Measurements from ENCODE around the gene LIPM. TPM values are rescaled to one million over a fixed set of nuclear protein-coding genes. Genes with fewer than 3 reads are reported as not detected.
A peak's percentile ranks its signal among the peaks of the same experiment; 100 is the strongest.

LIPM gene
- polyA plus RNA-seq, 3 donors, result not detected

DNA sequence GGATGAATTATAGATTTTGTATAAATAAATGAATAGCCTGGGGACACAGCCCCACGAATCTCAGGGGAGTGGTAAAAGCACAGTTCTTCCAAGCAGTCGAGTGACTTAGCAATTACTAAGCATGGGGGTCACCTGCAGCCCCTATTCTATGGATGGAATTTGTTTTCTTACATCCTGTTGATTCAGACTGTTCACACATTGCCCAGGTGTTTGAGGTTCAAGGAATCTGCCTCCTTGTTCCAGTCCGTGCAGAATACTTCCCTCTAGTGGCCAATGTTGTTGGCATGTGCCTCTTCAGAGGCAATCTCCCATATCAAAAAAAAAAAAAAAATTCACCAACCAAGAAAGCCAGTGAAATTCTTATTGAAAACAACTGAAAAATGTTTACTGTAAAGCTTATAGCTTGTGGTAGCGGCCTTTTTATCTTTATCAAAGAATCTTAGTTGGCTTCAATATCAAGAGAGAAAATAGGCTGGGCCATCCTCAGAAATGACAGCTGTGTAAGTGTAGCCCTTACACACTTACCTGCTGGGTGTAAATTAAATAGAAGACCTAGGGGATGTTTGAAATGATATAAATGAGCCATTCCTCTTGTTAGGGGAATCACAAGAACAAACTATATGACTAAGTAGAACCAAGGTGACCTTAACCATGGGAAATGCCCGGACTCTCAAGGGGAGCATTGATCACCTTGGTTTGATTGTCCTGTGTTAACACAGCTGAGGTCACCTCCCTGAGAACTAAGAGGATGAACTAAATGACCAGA, 7.8 kb downstream of the LIPM start:
- Histone ChIP-seq H3K4me2 (replicated peaks; ENCODE audit: extremely low read depth, low read length, poor library complexity, severe bottlenecking) (no peak overlapping the region), H3K36me3 (replicated peaks in 1 of 2; ENCODE audit: control insufficient read depth in 1 of 2, insufficient read depth in 2 of 2, low read length in 2 of 2) (no peaks in the 10 kb centered on the region), H3K4me1 (ENCODE audit: control insufficient read depth in 1 of 2, insufficient read depth in 2 of 2, low read length in 2 of 2) (no peaks in the 10 kb centered on the region), H2AFZ (ENCODE audit: insufficient read depth, low read depth, low read length, poor library complexity, severe bottlenecking) (no peak overlapping the region), H3K27me3 (ENCODE audit: control insufficient read depth in 2 of 2, insufficient read depth in 2 of 2, low read length in 2 of 2) (no peaks in the 10 kb centered on the region), H3K79me2 (ENCODE audit: insufficient read depth, low read length) (no peaks in the 10 kb centered on the region), H3K9me3 (replicated peaks in 1 of 2; ENCODE audit: control insufficient read depth in 1 of 2, insufficient read depth in 1 of 2, low read length in 2 of 2) (no peaks in the 10 kb centered on the region), H3K27ac (ENCODE audit: low read depth in 1 of 2, low read length in 2 of 2) (no peak overlapping the region), H3K4me3 (replicated peaks in 1 of 3; ENCODE audit: low read depth in 2 of 3, low read length in 3 of 3) (no peak overlapping the region), H3K9ac (ENCODE audit: insufficient read depth, low read length, poor library complexity, severe bottlenecking) (no peak overlapping the region), H4K20me1 (ENCODE audit: insufficient read depth, low read length) (no peaks in the 10 kb centered on the region)
- intact Hi-C loops (cut with micrococcal nuclease), result loop anchor here in 1 of 2 donors (10.0 kb wide), 1 partner anchor 116 kb away; no protein-coding TSS in a partner anchor
- peak; percentile 47 to 67 (median 66) for DNase-seq
- peak overlapping the region in 2 of 7 donors; percentile 5 to 31 for H3K27ac Mint-ChIP-seq
- 62% methylated on average over 2 of the region's 5 CpGs for WGBS (ENCODE audit: insufficient coverage)
- TF ChIP-seq, protein P1, sequence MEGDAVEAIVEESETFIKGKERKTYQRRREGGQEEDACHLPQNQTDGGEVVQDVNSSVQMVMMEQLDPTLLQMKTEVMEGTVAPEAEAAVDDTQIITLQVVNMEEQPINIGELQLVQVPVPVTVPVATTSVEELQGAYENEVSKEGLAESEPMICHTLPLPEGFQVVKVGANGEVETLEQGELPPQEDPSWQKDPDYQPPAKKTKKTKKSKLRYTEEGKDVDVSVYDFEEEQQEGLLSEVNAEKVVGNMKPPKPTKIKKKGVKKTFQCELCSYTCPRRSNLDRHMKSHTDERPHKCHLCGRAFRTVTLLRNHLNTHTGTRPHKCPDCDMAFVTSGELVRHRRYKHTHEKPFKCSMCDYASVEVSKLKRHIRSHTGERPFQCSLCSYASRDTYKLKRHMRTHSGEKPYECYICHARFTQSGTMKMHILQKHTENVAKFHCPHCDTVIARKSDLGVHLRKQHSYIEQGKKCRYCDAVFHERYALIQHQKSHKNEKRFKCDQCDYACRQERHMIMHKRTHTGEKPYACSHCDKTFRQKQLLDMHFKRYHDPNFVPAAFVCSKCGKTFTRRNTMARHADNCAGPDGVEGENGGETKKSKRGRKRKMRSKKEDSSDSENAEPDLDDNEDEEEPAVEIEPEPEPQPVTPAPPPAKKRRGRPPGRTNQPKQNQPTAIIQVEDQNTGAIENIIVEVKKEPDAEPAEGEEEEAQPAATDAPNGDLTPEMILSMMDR (IDR thresholded peaks at IDR 0.05), result peak; percentile 85
- no peak overlapping the region for H3K4me3 Mint-ChIP-seq
- H3K9me3 Mint-ChIP-seq, result peaks cover 0 to 3% (median 0%) of the 10 kb centered on the region in 7 donors
- peaks cover 12% of the 10 kb centered on the region for H3K4me1 Mint-ChIP-seq
- peaks cover 0 to 2% (median 0%) of the 10 kb centered on the region in 3 donors for H3K27me3 Mint-ChIP-seq (ENCODE audit: low read depth in 3 of 3)
- H3K36me3 Mint-ChIP-seq, result no peaks in the 10 kb centered on the region

DNA sequence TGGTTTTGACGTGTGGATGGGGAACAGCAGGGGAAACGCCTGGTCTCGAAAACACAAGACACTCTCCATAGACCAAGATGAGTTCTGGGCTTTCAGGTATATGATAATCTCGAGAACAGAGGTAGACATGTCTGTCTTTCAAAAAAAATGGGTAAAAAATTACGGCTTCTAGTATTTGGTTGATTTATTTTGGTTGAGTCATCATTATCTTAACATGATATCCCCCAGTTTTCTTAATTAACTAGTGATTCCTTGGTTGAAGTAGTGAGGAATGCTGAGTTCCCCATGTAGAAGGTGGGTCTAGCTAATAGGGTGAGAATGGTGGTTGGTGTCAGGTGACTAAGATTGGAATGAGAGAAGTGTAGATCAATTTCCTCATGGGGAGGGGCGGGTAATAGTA, 10.7 kb downstream of the LIPM start:
- Histone ChIP-seq H3K36me3 (replicated peaks in 1 of 2; ENCODE audit: control insufficient read depth in 1 of 2, insufficient read depth in 2 of 2, low read length in 2 of 2) (no peaks in the 10 kb centered on the region), H3K9ac (ENCODE audit: insufficient read depth, low read length, poor library complexity, severe bottlenecking) (no peak overlapping the region), H3K4me3 (replicated peaks in 1 of 3; ENCODE audit: low read depth in 2 of 3, low read length in 3 of 3) (no peak overlapping the region), H3K4me1 (ENCODE audit: control insufficient read depth in 1 of 2, insufficient read depth in 2 of 2, low read length in 2 of 2) (no peaks in the 10 kb centered on the region), H3K27ac (ENCODE audit: low read depth in 1 of 2, low read length in 2 of 2) (no peak overlapping the region), H4K20me1 (ENCODE audit: insufficient read depth, low read length) (no peaks in the 10 kb centered on the region), H3K4me2 (replicated peaks; ENCODE audit: extremely low read depth, low read length, poor library complexity, severe bottlenecking) (no peak overlapping the region), H3K9me3 (replicated peaks in 1 of 2; ENCODE audit: control insufficient read depth in 1 of 2, insufficient read depth in 1 of 2, low read length in 2 of 2) (no peaks in the 10 kb centered on the region), H3K79me2 (ENCODE audit: insufficient read depth, low read length) (no peaks in the 10 kb centered on the region), H3K27me3 (ENCODE audit: control insufficient read depth in 2 of 2, insufficient read depth in 2 of 2, low read length in 2 of 2) (no peaks in the 10 kb centered on the region), H2AFZ (ENCODE audit: insufficient read depth, low read depth, low read length, poor library complexity, severe bottlenecking) (no peak overlapping the region)
- Mint-ChIP-seq H3K27ac (no peak overlapping the region), H3K27me3 (ENCODE audit: low read depth in 3 of 3) (peaks cover 0 to 2% (median 0%) of the 10 kb centered on the region in 3 donors), H3K36me3 (no peaks in the 10 kb centered on the region), H3K4me3 (no peak overlapping the region), H3K4me1 (peaks cover 12% of the 10 kb centered on the region), H3K9me3 (peaks cover 0 to 3% (median 0%) of the 10 kb centered on the region in 7 donors)
- WGBS (ENCODE audit: insufficient coverage), result 100% methylated on average over 1 of the region's 6 CpGs
- intact Hi-C loops (cut with micrococcal nuclease), result loop anchor here in 1 of 2 donors (10.0 kb wide), 1 partner anchor 118 kb away; no protein-coding TSS in a partner anchor
- DNase-seq, result no peak
- TF ChIP-seq, protein P1 (IDR thresholded peaks at IDR 0.05), result no peak

Measured in CD14-positive monocyte (primary cell).